CD4-positive, alpha-beta T cell (primary cell): ENCODE data around the gene MAP3K20. TPM values are rescaled to one million over a fixed set of nuclear protein-coding genes. Genes with fewer than 3 reads are reported as not detected.

Source experiments
- ATAC-seq: fragments of 200-7000 bp; cut with Tn5 transposase; one replicate; pipeline ENCODE4 v1.10.0; 2022; ENCODE audit warnings: mild to moderate bottlenecking; ENCODE audit not compliant: poor library complexity
- CTCF ChIA-PET: fragments of 350-600 bp; sonication (Branson Sonifier 250); formaldehyde crosslinking; loops from one replicate; lab custom pipeline; 2021; ENCODE audit warnings: antibody characterized with exemption, inconsistent platforms; lab: Charles Lee
- POLR2A ChIA-PET: fragments of 350-600 bp; sonication (Branson Sonifier 250); formaldehyde crosslinking; loops from one replicate; lab custom pipeline; 2021; ENCODE audit warnings: antibody characterized with exemption, inconsistent platforms; lab: Charles Lee
- DNase-seq, 14 experiments: peaks; one replicate each; pipeline ENCODE4 v3.0.0-alpha.2; 2013 to 2020; ENCODE audit warnings: mixed read lengths in 2 of 14
- H3K27ac ChIP-seq, 2 donors: one replicate each; pipeline versions ENCODE4 v1.5.1 to v1.7.0; 2013; ENCODE audit warnings: low read length in 2 of 2, low read depth in 1 of 2, mild to moderate bottlenecking in 1 of 2
- H3K27me3 ChIP-seq, 2 experiments: 1 replicate in 1 of 2; 2 replicates in 1 of 2; pipeline versions ENCODE4 v1.6.1 to v1.7.0; 2013; ENCODE audit warnings: low read length in 2 of 2, control low read depth in 1 of 2, mild to moderate bottlenecking in 1 of 2, moderate library complexity in 1 of 2; ENCODE audit not compliant: insufficient read depth in 2 of 2, control insufficient read depth in 1 of 2
- H3K36me3 ChIP-seq: one replicate; pipeline ENCODE4 v1.6.1; 2013; ENCODE audit warnings: low read length, control low read depth; ENCODE audit not compliant: insufficient read depth
- H3K4me1 ChIP-seq: one replicate; pipeline ENCODE4 v1.6.1; 2013; ENCODE audit warnings: low read length, control low read depth; ENCODE audit not compliant: insufficient read depth
- H3K4me3 ChIP-seq: one replicate; pipeline ENCODE4 v1.5.1; 2013; ENCODE audit warnings: mild to moderate bottlenecking, low read length, moderate library complexity
- H3K9me3 ChIP-seq, 2 experiments: 1 replicate in 1 of 2; 2 replicates in 1 of 2; pipeline versions ENCODE4 v1.6.1 to v1.7.0; 2013; ENCODE audit warnings: low read length in 2 of 2, mild to moderate bottlenecking in 2 of 2, control low read depth in 1 of 2, moderate library complexity in 1 of 2; ENCODE audit not compliant: control insufficient read depth in 1 of 2, insufficient read depth in 1 of 2
- H3K27ac Mint-ChIP-seq: one replicate; pipeline ENCODE4 v1.8.0; 2020; ENCODE audit warnings: mixed read lengths
- H3K27me3 Mint-ChIP-seq: one replicate; pipeline ENCODE4 v1.8.0; 2021; ENCODE audit warnings: mixed read lengths
- H3K36me3 Mint-ChIP-seq: one replicate; pipeline ENCODE4 v1.8.0; 2021; ENCODE audit warnings: low read depth, mixed read lengths
- H3K4me1 Mint-ChIP-seq: one replicate; pipeline ENCODE4 v1.8.0; 2021; ENCODE audit warnings: low read depth, mixed read lengths
- H3K4me3 Mint-ChIP-seq: one replicate; pipeline ENCODE4 v1.8.0; 2020; ENCODE audit warnings: mild to moderate bottlenecking, mixed read lengths
- H3K9me3 Mint-ChIP-seq: one replicate; pipeline ENCODE4 v1.8.0; 2020; ENCODE audit warnings: mixed read lengths
- intact Hi-C, 2 experiments: fragments of 100-400 bp; cut with DNase I in 1 of 2; cut with micrococcal nuclease in 1 of 2; formaldehyde crosslinking; loops; one replicate each; pipeline versions ENCODE4 v1.15.1 to v1.9.0; 2023 to 2025; cut with DNase I, micrococcal nuclease
- total RNA-seq, 174 experiments: library from RNA in 2 of 174; stranded (reverse) in 2 of 174; gene quantifications; one replicate each; pipeline ENCODE4 v1.2.3 and lab custom pipeline; 2021 to 2026
- TF ChIP-seq, protein P1 (sequence below): fragments of 200-600 bp; IDR thresholded peaks from one replicate; pipeline ENCODE4 v1.8.0; 2022; ENCODE audit warnings: antibody characterized with exemption, mild to moderate bottlenecking

The MAP3K20 gene
- total RNA-seq, 2 experiments from 2014 or later: 0.36 to 0.39 TPM

DNA sequence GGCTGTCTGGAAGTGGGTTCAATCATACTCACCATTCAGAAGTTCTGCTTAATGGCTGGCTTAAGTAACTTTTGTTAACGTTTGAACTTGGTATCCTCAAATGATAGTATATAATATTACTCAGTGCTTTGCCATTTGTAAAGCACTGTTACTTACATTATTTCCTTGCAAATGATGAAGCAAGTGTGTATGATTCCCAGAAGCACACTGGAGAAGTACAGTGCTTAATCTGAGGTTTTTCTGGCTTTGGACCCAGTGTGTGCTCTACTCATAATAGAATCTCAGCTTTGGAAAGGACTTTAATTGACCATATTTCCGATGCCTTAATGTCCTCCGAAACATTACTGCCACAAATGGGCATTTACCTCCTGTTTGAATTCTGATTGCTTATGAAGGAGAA is 63.3 kb downstream of the MAP3K20 start:
- CTCF ChIA-PET: no interaction called here
- H3K4me1 ChIP-seq: peaks cover 11% of the 10 kb centered on the region
- intact Hi-C loops: no loop called here

DNA sequence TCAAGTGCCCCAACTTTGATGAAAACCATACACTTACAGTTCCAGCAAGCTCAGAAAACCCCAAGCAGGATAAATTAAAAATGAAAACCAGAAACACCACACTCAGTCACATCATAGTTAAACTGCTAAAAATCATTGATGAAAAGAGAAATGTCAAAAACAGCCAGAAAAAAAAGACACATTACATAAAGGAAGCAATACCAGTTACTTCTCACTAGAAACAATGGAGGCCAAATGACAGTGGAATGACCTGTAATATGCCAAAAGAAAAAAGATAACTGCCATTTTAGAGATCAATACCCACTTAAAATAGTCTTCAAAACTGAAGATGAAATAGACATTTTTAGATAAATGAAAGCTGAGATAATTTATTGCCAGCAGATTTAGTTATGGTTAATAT is 66.0 kb downstream of the MAP3K20 start:
- H3K27me3 ChIP-seq: no peaks in the 10 kb centered on the region
- Mint-ChIP-seq H3K4me1 (peaks cover 8% of the 10 kb centered on the region), H3K4me3 (no peak overlapping the region), H3K36me3 (no peaks in the 10 kb centered on the region), H3K27me3 (peaks cover 3% of the 10 kb centered on the region), H3K27ac (no peak overlapping the region), H3K9me3 (no peaks in the 10 kb centered on the region)
- ATAC-seq (no peak), DNase-seq (no peak)
- no peak overlapping the region for H3K27ac ChIP-seq
- TF ChIP-seq, protein P1, sequence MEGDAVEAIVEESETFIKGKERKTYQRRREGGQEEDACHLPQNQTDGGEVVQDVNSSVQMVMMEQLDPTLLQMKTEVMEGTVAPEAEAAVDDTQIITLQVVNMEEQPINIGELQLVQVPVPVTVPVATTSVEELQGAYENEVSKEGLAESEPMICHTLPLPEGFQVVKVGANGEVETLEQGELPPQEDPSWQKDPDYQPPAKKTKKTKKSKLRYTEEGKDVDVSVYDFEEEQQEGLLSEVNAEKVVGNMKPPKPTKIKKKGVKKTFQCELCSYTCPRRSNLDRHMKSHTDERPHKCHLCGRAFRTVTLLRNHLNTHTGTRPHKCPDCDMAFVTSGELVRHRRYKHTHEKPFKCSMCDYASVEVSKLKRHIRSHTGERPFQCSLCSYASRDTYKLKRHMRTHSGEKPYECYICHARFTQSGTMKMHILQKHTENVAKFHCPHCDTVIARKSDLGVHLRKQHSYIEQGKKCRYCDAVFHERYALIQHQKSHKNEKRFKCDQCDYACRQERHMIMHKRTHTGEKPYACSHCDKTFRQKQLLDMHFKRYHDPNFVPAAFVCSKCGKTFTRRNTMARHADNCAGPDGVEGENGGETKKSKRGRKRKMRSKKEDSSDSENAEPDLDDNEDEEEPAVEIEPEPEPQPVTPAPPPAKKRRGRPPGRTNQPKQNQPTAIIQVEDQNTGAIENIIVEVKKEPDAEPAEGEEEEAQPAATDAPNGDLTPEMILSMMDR: no peak
- no peak overlapping the region for H3K4me3 ChIP-seq
- ChIA-PET CTCF (no interaction called here), POLR2A (no interaction called here)
- H3K9me3 ChIP-seq: no peaks in the 10 kb centered on the region
- peaks cover 3% of the 10 kb centered on the region for H3K4me1 ChIP-seq
- intact Hi-C loops: no loop called here
- H3K36me3 ChIP-seq: no peaks in the 10 kb centered on the region

More for the DNA sequence above, 63.3 kb downstream of the MAP3K20 start:
- H3K9me3 Mint-ChIP-seq: no peaks in the 10 kb centered on the region
- Histone ChIP-seq H3K4me3 (no peak overlapping the region), H3K9me3 (no peaks in the 10 kb centered on the region), H3K36me3 (no peaks in the 10 kb centered on the region), H3K27ac (no peak overlapping the region), H3K27me3 (no peaks in the 10 kb centered on the region)
- H3K27me3 Mint-ChIP-seq: peaks cover 8% of the 10 kb centered on the region
- H3K36me3 Mint-ChIP-seq: no peaks in the 10 kb centered on the region
- POLR2A ChIA-PET: no interaction called here
- ATAC-seq: no peak
- no peak overlapping the region for H3K27ac Mint-ChIP-seq
- TF ChIP-seq, protein P1: no peak
- DNase-seq: no peak
- peaks cover 27% of the 10 kb centered on the region for H3K4me1 Mint-ChIP-seq
- no peak overlapping the region for H3K4me3 Mint-ChIP-seq

DNA sequence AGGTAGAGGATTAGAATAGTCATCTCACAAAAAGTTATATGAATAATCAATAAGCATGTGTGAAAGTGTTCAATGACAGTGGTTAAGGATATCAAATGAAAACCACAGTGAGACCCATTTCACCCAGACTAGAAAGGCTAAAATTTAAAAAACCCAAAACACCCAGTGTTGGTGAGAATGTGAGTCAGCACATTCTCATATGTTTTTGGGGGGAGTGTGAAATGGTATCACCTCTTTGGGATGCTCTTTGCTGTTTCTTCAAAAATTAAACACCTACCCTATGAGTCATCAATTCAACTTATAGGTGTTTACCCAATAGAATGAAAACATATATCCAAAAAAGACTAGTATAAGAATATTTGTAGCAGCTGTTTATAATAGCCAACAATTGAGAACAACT is 69.8 kb downstream of the MAP3K20 start:
- no peaks in the 10 kb centered on the region for H3K27me3 ChIP-seq
- no peak for DNase-seq
- H3K27ac Mint-ChIP-seq: no peak overlapping the region
- no peaks in the 10 kb centered on the region for H3K36me3 Mint-ChIP-seq
- H3K27me3 Mint-ChIP-seq: peaks cover 3% of the 10 kb centered on the region
- ChIA-PET CTCF (no interaction called here), POLR2A (no interaction called here)
- no peak overlapping the region for H3K27ac ChIP-seq
- H3K9me3 Mint-ChIP-seq: no peaks in the 10 kb centered on the region
- no peak for ATAC-seq
- no peak overlapping the region for H3K4me3 Mint-ChIP-seq
- no peaks in the 10 kb centered on the region for H3K9me3 ChIP-seq
- no peaks in the 10 kb centered on the region for H3K36me3 ChIP-seq
- intact Hi-C loops: no loop called here
- TF ChIP-seq, protein P1: no peak
- H3K4me1 ChIP-seq: no peaks in the 10 kb centered on the region
- no peak overlapping the region for H3K4me3 ChIP-seq
- peaks cover 5% of the 10 kb centered on the region for H3K4me1 Mint-ChIP-seq
